Mucosa of stomach (tissue), 1 donor: ENCODE measurements around the gene RNF144B.

Experiments
- H3K27me3 ChIP-seq: one replicate; pipeline ENCODE4 v1.7.0; 2013; ENCODE audit warnings: mild to moderate bottlenecking, low read length; ENCODE audit not compliant: control insufficient read depth, insufficient read depth
- H3K36me3 ChIP-seq: one replicate; pipeline ENCODE4 v1.7.0; 2013; ENCODE audit warnings: low read length; ENCODE audit not compliant: control insufficient read depth, insufficient read depth
- H3K4me1 ChIP-seq: one replicate; pipeline ENCODE4 v1.7.0; 2013; ENCODE audit warnings: mild to moderate bottlenecking, low read length; ENCODE audit not compliant: control insufficient read depth, insufficient read depth
- H3K4me3 ChIP-seq: one replicate; pipeline ENCODE4 v1.7.0; 2013; ENCODE audit warnings: low read length
- H3K9ac ChIP-seq: one replicate; pipeline ENCODE4 v1.7.0; 2013; ENCODE audit warnings: mild to moderate bottlenecking, low read length, moderate library complexity
- H3K9me3 ChIP-seq: one replicate; pipeline ENCODE4 v1.7.0; 2013; ENCODE audit warnings: mild to moderate bottlenecking, low read length, moderate library complexity; ENCODE audit not compliant: control insufficient read depth
- donor health status: Pancreatic carcinoma.

RNF144B gene

DNA sequence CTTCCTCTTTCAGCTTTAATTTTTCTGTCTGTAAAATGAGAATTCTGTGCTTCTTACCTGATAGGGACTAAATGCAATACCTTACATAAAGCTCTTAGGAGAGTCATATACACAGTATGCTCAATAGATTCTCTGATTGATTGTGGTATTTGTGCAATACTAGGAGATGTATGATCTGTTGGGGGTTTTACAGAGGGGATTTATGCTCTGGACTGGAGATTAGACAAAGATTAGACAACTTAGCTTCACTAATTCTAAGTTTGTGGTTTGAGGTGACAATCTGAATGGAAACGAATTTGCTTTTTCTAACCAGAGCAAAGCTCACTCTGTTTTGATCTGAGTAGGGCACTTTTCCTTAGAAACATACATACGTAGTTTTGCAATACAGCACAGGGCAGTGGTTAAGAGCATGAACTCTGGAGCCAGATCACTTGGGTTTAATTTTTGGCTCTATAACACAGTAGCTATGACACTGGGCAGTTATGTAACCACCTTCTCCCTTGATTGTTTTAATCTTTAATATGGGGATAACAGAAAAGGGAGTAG, 126.2 kb downstream of the RNF144B start:
- H3K9me3 ChIP-seq = no peaks in the 10 kb centered on the region
- no peak overlapping the region for H3K9ac ChIP-seq
- no peaks in the 10 kb centered on the region for H3K4me1 ChIP-seq
- H3K4me3 ChIP-seq = no peak overlapping the region
- H3K36me3 ChIP-seq = no peaks in the 10 kb centered on the region
- H3K27me3 ChIP-seq = no peaks in the 10 kb centered on the region

DNA sequence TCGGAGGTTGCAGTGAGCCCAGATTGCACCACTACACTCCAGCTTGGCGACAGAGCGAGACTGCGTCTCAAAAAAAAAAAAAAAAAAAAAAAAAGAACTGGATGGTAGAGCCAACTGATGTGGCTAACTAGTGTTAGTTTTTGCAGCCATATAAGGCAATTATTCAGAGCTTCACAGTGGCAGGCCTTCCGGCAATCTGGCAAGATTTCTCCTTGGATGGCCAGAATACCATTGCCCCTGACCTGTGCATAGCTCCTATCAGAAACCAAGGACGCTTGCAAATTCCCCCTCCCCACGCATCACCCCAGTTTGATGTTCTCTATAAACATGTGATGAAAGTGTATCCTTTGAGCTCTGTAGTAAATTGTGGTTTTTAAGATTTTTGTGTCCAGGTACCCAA, 127.0 kb downstream of the RNF144B start:
- Histone ChIP-seq H3K9ac (no peak overlapping the region), H3K36me3 (no peaks in the 10 kb centered on the region), H3K4me1 (no peaks in the 10 kb centered on the region), H3K4me3 (no peak overlapping the region), H3K9me3 (no peaks in the 10 kb centered on the region), H3K27me3 (no peaks in the 10 kb centered on the region)

DNA sequence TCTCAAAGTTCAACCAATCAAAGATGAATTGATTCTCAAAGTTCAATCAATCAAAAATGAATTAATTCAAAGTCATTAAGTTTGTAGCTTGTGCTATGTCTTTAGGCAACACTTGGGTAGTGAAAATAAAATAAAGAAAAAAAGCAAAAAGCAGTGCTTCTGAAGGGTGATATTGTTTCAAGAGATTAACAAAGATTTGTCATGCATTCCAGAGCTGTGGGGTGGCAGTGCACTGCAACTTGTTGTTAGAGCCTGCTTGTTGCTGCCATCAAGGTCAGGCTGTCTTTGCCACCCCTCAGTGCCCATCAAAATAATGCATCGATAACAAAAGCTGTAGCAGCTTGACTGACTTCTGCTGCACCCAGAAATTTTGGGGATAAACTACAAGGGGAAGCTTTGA, 128.6 kb downstream of the RNF144B start:
- Histone ChIP-seq H3K27me3 (no peaks in the 10 kb centered on the region), H3K9me3 (no peaks in the 10 kb centered on the region), H3K4me3 (no peak overlapping the region), H3K9ac (no peak overlapping the region), H3K36me3 (no peaks in the 10 kb centered on the region), H3K4me1 (no peaks in the 10 kb centered on the region)
